Occipital lobe (tissue), 2 donors: Measurements from ENCODE around the gene PLEKHG4B. TPM values are rescaled to one million over a fixed set of nuclear protein-coding genes. Genes with fewer than 3 reads are reported as not detected.
"Not testable (repeated sequence)": the region's sequence is repeated elsewhere in the genome, so short reads cannot be mapped to it uniquely, and the experiment has no call there.

ENCODE experiments used
- DNase-seq: peaks from one replicate; lab custom pipeline; 2025; lab: John Stamatoyannopoulos, UW
- total RNA-seq: library from RNA; depleted of rRNA; stranded (reverse); fragments of >200 nt; gene quantifications from one replicate; pipeline ENCODE4 v1.2.3, GENCODE V29; 2014

The PLEKHG4B gene
- total RNA-seq = 6.2 TPM

- DNase-seq = no peak
These were observed at the start of gene PLEKHG4B for GRCh38 chr5:91556-92263. PLEKHG4B (plus strand) TSS chr5:92168; CDS start chr5:92232, 64 bp downstream.

- no peak for DNase-seq
These were observed 49.7 kb upstream of the PLEKHG4B start for GRCh38 chr5:42250-42649.

- no peak for DNase-seq
These were observed 43.8 kb upstream of the PLEKHG4B start for GRCh38 chr5:48192-48591.

GRCh38 chr5:49530-49929, 42.4 kb upstream of the PLEKHG4B start:
- not testable (repeated sequence) for DNase-seq

- DNase-seq = no peak
These were observed 41.9 kb upstream of the PLEKHG4B start for GRCh38 chr5:49953-50544.

- DNase-seq = no peak
These were observed 41.1 kb upstream of the PLEKHG4B start for GRCh38 chr5:50724-51499.

- no peak for DNase-seq
These were observed 40.5 kb upstream of the PLEKHG4B start for GRCh38 chr5:51500-51823.

GRCh38 chr5:53381-54174, 38.4 kb upstream of the PLEKHG4B start:
- no peak for DNase-seq

- no peak for DNase-seq
These were observed 37.7 kb upstream of the PLEKHG4B start for GRCh38 chr5:54175-54730.

GRCh38 chr5:54876-55569, 36.9 kb upstream of the PLEKHG4B start:
- DNase-seq = no peak

GRCh38 chr5:56561-57290, 35.2 kb upstream of the PLEKHG4B start:
- DNase-seq = no peak

GRCh38 chr5:60250-60649, 31.7 kb upstream of the PLEKHG4B start:
- not testable (repeated sequence) for DNase-seq

- DNase-seq = no peak
These were observed 21.5 kb upstream of the PLEKHG4B start for GRCh38 chr5:70440-70839.

- not testable (repeated sequence) for DNase-seq
These were observed 19.4 kb upstream of the PLEKHG4B start for GRCh38 chr5:72316-73180.

- DNase-seq = not testable (repeated sequence)
These were observed 18.9 kb upstream of the PLEKHG4B start for GRCh38 chr5:73181-73447.

GRCh38 chr5:73768-74502, 18.0 kb upstream of the PLEKHG4B start:
- DNase-seq = no peak

- no peak for DNase-seq
These were observed 17.4 kb upstream of the PLEKHG4B start for GRCh38 chr5:74503-75109.
